ENCODE results near the gene CDC5L.

Gene CDC5L

GRCh38 chr6:44470115-44470464, 82.6 kb downstream of the CDC5L start:
- TF ChIP-seq, protein P1, sequence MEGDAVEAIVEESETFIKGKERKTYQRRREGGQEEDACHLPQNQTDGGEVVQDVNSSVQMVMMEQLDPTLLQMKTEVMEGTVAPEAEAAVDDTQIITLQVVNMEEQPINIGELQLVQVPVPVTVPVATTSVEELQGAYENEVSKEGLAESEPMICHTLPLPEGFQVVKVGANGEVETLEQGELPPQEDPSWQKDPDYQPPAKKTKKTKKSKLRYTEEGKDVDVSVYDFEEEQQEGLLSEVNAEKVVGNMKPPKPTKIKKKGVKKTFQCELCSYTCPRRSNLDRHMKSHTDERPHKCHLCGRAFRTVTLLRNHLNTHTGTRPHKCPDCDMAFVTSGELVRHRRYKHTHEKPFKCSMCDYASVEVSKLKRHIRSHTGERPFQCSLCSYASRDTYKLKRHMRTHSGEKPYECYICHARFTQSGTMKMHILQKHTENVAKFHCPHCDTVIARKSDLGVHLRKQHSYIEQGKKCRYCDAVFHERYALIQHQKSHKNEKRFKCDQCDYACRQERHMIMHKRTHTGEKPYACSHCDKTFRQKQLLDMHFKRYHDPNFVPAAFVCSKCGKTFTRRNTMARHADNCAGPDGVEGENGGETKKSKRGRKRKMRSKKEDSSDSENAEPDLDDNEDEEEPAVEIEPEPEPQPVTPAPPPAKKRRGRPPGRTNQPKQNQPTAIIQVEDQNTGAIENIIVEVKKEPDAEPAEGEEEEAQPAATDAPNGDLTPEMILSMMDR (IDR thresholded peaks at IDR 0.05): peak; percentile 42

DNA sequence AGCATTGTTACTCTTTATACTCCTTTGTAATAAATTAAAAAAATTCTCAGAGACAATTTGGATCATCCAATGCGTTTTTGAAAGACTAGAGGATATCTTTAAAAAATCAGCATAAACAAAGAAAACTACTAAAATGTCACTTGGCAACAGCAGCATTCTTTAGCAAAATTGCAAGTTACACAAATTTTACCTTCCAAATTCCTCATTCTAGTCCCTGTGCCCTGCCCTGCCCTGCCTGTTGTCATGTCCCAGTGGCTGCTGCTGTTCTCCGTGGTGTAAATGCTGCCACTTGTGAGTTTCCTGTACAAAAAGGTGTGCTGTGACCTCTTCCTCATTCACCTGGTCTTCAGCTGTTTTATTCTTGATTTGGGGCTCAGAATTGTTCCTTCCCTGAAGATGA, 83.2 kb downstream of the CDC5L start:
- TF ChIP-seq, protein P1 (IDR thresholded peaks at IDR 0.05): no peak

DNA sequence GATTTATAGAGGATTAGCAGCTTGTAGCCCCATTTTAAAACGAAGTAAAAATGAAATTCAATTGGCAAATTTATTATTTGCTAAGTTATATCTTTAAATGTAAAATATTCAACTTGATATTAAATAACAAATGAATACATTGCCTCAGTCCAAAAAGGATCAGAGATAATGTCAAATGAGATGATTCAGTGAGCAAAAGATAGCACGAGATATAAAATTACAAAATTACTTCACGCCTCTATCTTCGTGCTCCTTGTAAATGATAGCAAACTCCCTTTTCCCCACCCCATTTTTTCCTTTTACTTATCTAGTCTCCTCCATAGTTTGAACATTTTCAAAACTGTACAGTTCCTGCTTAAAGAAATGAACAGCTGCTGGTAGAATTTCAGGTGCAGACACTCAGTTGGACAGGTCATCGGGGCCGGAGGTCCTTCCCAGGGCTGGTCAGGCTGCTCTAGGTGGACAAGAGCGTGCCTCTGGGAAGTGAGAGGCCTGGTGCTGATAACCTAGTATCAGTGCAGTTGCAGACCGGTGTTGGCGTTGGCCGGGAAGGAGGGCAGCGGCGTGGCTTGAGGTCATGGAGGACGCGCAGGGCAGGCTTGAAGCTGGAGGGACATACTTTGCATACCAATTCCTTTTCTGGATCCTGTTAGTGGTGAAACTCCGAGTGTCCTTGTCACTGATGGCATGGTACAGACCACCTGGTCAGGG, 83.9 kb downstream of the CDC5L start:
- TF ChIP-seq, protein P1 (IDR thresholded peaks at IDR 0.05): no peak

DNA sequence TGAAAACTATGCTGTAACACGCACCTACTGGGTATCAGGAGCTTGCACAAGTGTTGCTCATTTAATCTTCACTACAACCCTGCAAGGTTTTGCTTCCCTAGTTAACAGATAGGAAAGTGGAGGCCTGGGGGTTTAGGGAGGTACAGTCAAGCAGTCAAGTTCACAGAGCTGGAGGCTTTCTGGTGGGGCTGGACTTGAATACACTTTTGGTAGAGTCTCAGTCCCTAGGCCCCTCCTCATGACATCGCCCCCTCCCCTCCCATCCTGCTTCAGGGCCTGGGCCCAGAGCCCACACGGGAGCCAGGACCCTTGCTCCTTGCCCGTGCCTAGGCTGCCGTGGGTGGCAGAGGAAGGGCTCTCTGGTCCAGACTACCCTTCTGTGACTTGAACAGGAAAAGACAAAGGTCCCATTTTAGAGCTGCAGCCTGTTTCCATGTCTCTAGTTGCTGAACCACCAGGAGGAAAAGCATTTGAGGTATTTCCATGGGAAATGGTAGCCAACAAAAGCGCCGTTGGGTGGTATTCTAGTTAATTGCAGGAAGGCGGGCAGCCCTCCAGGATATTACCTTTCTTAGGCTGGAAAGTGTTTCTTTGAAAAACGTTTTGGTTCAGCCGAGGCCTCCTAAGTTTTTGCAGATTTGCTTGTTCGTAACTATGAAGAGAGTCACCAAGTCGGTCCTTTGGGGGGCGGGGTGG, 84.9 kb downstream of the CDC5L start:
- TF ChIP-seq, protein P1 (IDR thresholded peaks at IDR 0.05): no peak

- TF ChIP-seq, protein P1 (IDR thresholded peaks at IDR 0.05): no peak
These were observed 86.1 kb downstream of the CDC5L start for GRCh38 chr6:44473393-44474189.

DNA sequence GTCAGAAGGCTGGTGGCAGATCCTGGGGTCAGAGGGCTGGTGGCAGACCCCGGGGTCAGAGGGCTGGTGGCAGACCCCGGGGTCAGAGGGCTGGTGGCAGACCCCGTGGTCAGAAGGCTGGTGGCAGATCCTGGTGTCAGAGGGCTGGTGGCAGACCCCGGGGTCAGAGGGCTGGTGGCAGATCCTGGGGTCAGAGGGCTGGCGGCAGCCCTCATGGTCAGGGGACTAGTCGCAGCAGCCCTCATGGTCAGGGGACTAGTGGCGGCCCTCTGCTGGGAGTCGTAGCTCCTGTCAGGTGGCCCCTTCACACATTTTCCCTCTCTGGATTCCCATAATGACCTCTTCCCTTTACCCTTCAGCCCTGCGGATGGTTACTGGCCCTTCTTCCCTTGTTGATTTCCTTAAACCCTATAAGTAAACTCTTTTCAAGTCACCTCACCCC, 86.7 kb downstream of the CDC5L start:
- TF ChIP-seq, protein P1 (IDR thresholded peaks at IDR 0.05): no peak

GRCh38 chr6:44474643-44475042, 87.1 kb downstream of the CDC5L start:
- TF ChIP-seq, protein P1 (IDR thresholded peaks at IDR 0.05): no peak
